NCI-H510A (cell line): ENCODE results near the gene GHITM.
"Not testable (repeated sequence)": the region's sequence is repeated elsewhere in the genome, so short reads cannot be mapped to it uniquely, and the experiment has no call there.

Source experiments
- DNase-seq: peaks from one replicate; lab custom pipeline; 2025; lab: John Stamatoyannopoulos, UW

GHITM gene

GRCh38 chr10:84148006-84148597, 8.8 kb downstream of the GHITM start:
- DNase-seq, result not testable (repeated sequence)

GRCh38 chr10:84149854-84150253, 10.5 kb downstream of the GHITM start:
- no peak for DNase-seq

- DNase-seq, result no peak
Observed at GRCh38 chr10:84152769-84153168, 13.5 kb downstream of the GHITM start.

GRCh38 chr10:84155521-84155920, 16.2 kb downstream of the GHITM start:
- DNase-seq, result no peak

- DNase-seq, result no peak
Observed at GRCh38 chr10:84156009-84156408, 16.7 kb downstream of the GHITM start.

- DNase-seq, result no peak
Observed at GRCh38 chr10:84156768-84157167, 17.5 kb downstream of the GHITM start.

- DNase-seq, result no peak
Observed at GRCh38 chr10:84158061-84158460, 18.8 kb downstream of the GHITM start.

- no peak for DNase-seq
Observed at GRCh38 chr10:84158550-84158949, 19.2 kb downstream of the GHITM start.

- DNase-seq, result no peak
Observed at GRCh38 chr10:84159076-84159685, 19.9 kb downstream of the GHITM start.

GRCh38 chr10:84160663-84161362, 21.5 kb downstream of the GHITM start:
- DNase-seq, result no peak

- no peak for DNase-seq
Observed at GRCh38 chr10:84163996-84164395, 24.7 kb downstream of the GHITM start.

- DNase-seq, result no peak
Observed at GRCh38 chr10:84164442-84164841, 25.1 kb downstream of the GHITM start.

- DNase-seq, result no peak
Observed at GRCh38 chr10:84166620-84167288, 27.4 kb downstream of the GHITM start.

- DNase-seq, result not testable (repeated sequence)
Observed at GRCh38 chr10:84167289-84167653, 28.0 kb downstream of the GHITM start.

GRCh38 chr10:84168382-84168781, 29.1 kb downstream of the GHITM start:
- DNase-seq, result not testable (repeated sequence)

GRCh38 chr10:84171237-84171636, 31.9 kb downstream of the GHITM start:
- not testable (repeated sequence) for DNase-seq

- DNase-seq, result not testable (repeated sequence)
Observed at GRCh38 chr10:84171700-84172466, 32.6 kb downstream of the GHITM start.

GRCh38 chr10:84172467-84173356, 33.4 kb downstream of the GHITM start:
- no peak for DNase-seq

GRCh38 chr10:84173501-84173929, 34.2 kb downstream of the GHITM start, which contains the start of gene GPR15LG:
GPR15LG (plus strand) TSS chr10:84173801; CDS start chr10:84173852, 51 bp downstream.
- DNase-seq, result no peak

GRCh38 chr10:84175436-84175835, 36.1 kb downstream of the GHITM start:
- no peak for DNase-seq

GRCh38 chr10:84176351-84176750, 37.0 kb downstream of the GHITM start:
- DNase-seq, result no peak
